HL-60/S4 treated with retinoic acid at 250 ng/mL for 4 days and 3 days (cell line): Measurements from ENCODE around the gene ASMT.
"Not testable (repeated sequence)": the region's sequence is repeated elsewhere in the genome, so short reads cannot be mapped to it uniquely, and the experiment has no call there.

ENCODE experiments used
- in situ Hi-C: fragments of 300-500 bp; cut with MboI; formaldehyde crosslinking; loops from 2 replicates; pipeline ENCODE4 v1.7.0; 2022; ENCODE audit warnings: low sequenced_read_pairs

The ASMT gene

GRCh38 chrX:1614927-1615326 lies at the start of gene ASMT:
Gene ASMT (plus strand): TSS chrX:1615059. CDS start chrX:1615200, 141 bp downstream.
- in situ Hi-C loops, result no loop called here

GRCh38 chrX:1574181-1574580 lies 40.7 kb upstream of the ASMT start:
- in situ Hi-C loops, result not testable (repeated sequence)

DNA sequence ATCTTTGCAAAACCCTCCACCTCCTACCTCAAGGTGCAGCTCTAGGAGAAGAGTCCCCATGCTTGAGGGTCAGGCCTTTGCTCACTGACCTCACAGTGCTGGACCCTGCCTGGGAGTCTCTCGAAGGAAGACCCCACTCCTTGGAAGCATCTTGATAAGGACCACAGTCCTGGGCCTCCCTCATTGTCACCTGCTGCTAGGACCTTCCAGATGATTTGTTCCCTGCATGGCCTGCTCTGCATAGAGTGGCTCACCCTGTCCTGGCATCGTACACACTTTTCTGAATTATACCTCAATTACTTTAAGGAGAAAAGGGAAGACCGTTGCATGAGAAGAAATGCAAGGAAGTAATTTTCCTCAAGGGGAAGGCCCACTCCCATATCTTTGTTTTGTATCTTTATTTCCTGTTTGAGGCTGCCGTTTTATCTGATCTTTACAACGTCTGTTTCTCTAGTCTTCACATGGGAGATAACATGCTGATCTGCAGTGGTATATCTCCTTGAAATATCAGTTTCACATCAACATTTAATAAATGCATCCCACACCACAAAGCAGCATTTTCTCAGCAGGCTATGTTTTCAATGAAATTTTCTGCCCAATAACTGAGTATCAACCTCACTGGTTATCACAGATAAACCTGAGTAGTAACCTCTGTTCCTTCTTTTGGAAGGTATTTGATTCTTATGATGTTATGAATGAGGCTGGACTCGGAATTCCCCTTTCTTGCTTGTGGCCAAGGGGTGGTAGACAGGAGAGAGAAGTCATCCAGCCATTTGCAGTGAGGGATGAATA lies 38.5 kb upstream of the ASMT start:
- in situ Hi-C loops, result loop anchor here (25.0 kb wide), 1 partner anchor 114 kb away; the partner anchor contains the start of gene ASMTL

DNA sequence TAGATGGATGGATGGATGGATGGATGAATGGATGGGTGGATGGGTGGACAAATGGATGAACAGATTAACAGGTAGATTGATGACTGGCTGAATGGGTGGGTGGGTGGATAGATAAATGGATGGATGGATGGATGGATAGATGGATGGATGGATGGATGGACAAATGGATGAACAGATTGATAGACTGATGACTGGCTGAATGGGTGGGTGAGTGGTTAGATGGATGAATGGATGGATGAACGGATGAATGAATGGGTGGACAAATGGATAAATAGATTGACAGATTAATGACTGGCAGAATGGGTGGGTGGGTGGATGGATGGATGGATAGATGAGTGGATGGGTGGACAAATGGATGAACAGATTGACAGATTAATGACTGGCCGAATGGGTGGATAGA lies 37.0 kb upstream of the ASMT start:
- in situ Hi-C loops, result loop anchor here (25.0 kb wide), 1 partner anchor 116 kb away; the partner anchor contains the start of gene ASMTL

- in situ Hi-C loops, result loop anchor here (25.0 kb wide), 1 partner anchor 116 kb away; the partner anchor contains the start of gene ASMTL
Measured at GRCh38 chrX:1578511-1579173, 36.2 kb upstream of the ASMT start.

- in situ Hi-C loops, result loop anchor here (25.0 kb wide), 1 partner anchor 119 kb away; the partner anchor contains the start of gene ASMTL
Measured at GRCh38 chrX:1581132-1581531, 33.7 kb upstream of the ASMT start.

DNA sequence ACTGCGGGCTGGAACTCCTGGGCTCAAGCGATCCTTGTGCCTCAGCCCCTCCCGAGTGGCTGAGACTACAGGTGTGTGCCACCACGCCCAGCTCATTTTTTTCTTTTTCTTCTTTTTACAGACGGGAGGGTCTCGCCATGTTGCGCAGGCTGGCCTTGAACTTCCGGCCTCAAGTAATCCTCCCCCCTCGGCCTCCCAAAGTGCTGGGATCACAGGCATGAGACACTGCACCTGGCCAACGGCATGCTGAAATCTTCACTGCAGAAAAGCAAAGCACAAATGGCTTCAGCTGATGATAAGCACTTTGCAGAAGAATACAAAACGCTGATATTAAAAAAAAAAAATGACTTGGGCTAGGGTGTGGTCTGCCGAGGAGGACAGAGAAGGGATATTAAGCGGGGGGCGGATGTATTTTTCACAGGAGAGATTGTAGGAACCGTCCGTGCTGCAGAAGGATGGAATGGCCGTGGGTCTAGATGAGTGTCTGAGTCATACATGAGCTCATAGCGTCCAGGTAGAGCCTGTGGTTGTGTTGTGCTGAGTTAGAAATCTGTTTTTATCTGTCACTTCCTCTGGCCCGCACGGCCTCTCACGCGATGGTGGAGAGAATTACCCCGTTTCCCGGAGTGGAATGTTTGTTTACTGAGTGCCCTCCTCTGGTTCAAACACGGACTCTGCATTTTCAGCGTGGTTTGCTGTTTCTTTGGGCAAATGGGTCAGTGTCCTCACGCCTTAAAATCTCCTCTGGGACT lies 32.0 kb upstream of the ASMT start:
- in situ Hi-C loops, result loop anchor here (25.0 kb wide), 1 partner anchor 121 kb away; the partner anchor contains the start of gene ASMTL

GRCh38 chrX:1584237-1585011 lies 30.4 kb upstream of the ASMT start:
- in situ Hi-C loops, result loop anchor here (25.0 kb wide), 1 partner anchor 122 kb away; the partner anchor contains the start of gene ASMTL

DNA sequence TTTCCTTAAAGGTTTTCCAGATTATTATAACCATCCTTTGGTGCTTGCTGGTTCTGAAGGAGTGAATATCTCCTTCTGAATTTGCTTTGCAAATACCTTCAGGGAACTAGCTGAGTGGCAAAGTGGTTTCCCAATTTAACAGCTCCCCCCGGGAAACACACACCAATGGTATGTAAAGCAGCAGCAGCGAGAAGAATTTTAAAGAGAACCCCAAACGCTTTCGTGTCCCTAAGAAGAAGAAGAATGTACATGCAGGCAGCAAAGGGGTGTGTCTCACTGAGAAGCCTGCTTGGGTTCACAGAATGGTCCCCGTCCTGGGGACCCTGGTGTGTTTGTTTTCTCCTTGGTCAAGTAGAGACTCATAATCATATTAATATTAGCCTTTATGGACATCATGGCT lies 27.7 kb upstream of the ASMT start:
- in situ Hi-C loops, result loop anchor here (25.0 kb wide), 1 partner anchor 125 kb away; the partner anchor contains the start of gene ASMTL

DNA sequence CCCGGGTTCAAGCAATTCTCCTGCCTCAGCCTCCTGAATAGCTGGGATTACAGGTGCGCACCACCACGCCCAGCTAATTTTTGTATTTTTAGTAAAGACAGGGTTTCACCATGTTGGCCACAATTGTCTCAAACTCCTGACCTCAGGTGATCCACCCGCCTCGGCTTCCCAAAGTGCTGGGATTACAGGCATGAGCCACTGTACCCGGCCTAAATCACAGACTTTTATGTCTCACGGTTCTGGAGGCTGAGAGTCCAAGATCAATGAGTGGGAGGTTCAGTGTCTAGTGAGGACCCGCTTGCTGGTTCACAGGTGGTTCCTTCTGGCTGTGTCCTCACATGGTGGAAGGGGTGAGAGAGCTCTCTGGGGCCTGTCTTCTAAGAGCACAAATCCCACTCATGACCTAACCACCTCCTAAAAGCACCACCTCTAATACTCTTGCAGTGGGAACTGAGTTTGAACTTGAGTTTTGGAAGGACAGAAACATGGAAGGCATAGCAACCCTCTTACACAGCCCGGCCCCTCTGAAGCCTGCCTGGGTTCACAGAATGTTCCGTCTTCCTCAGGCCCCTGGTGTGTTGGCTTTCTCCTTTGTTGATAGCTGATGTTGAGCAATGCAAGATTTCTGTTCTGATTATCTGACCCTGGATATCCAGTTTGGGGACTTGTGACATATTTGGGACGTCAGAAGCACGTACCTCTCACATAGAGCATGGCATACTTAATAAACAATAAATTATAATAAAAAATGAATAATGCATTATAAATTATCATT lies 25.3 kb upstream of the ASMT start:
- in situ Hi-C loops, result loop anchor here (25.0 kb wide), 1 partner anchor 127 kb away; the partner anchor contains the start of gene ASMTL

GRCh38 chrX:1591102-1591862 lies 23.6 kb upstream of the ASMT start, which contains the start of gene AKAP17A:
Gene AKAP17A (plus strand): TSS chrX:1591604. CDS start chrX:1593463, 1,859 bp downstream.
- in situ Hi-C loops, result loop anchor here (25.0 kb wide), 1 partner anchor 129 kb away; the partner anchor contains the start of gene ASMTL

GRCh38 chrX:1591863-1592469 lies 22.9 kb upstream of the ASMT start:
- in situ Hi-C loops, result loop anchor here (25.0 kb wide), 1 partner anchor 130 kb away; the partner anchor contains the start of gene ASMTL

- in situ Hi-C loops, result loop anchor here (25.0 kb wide), 1 partner anchor 130 kb away; the partner anchor contains the start of gene ASMTL
Measured at GRCh38 chrX:1592470-1593142, 22.3 kb upstream of the ASMT start.

- in situ Hi-C loops, result loop anchor here (25.0 kb wide), 1 partner anchor 131 kb away; the partner anchor contains the start of gene ASMTL
Measured at GRCh38 chrX:1593286-1594271, 21.3 kb upstream of the ASMT start.

GRCh38 chrX:1595711-1596060 lies 19.2 kb upstream of the ASMT start:
- in situ Hi-C loops, result loop anchor here (25.0 kb wide), 1 partner anchor 133 kb away; the partner anchor contains the start of gene ASMTL
